HepG2 (cell line): ENCODE data around the gene DNAJC7. TPM values are rescaled to one million over a fixed set of nuclear protein-coding genes. Genes with fewer than 3 reads are reported as not detected.
A peak's percentile ranks its signal among the peaks of the same experiment; 100 is the strongest.

Source experiments
- ASH2L ChIP-seq: fragments of 300-600, 200-600 bp; sonication (generic); IDR thresholded peaks from 2 replicates; pipeline ENCODE4 v1.7.0; 2017; ENCODE audit warnings: low read depth, mild to moderate bottlenecking, moderate library complexity, mixed read lengths, low read length; ENCODE audit not compliant: insufficient read length
- ATF7-NPFF ChIP-seq: sonication (generic); formaldehyde crosslinking; IDR thresholded peaks from 2 replicates; pipeline ENCODE4 v1.8.1; 2023; ENCODE audit warnings: mild to moderate bottlenecking, low read depth, missing genetic modification reagents, moderate library complexity
- CCAR2 ChIP-seq: fragments of 200-400 bp; formaldehyde crosslinking; optimal IDR thresholded peaks from 2 replicates; pipeline ENCODE3; 2018; ENCODE audit warnings: low read depth, mild to moderate bottlenecking, low read length, moderate library complexity
- JUND ChIP-seq: sonication (generic); formaldehyde crosslinking; IDR thresholded peaks from 2 replicates; pipeline ENCODE4 v1.8.0; 2022; ENCODE audit warnings: mild to moderate bottlenecking, missing genetic modification reagents
- TMF1 ChIP-seq: sonication (generic); formaldehyde crosslinking; IDR thresholded peaks from 2 replicates; pipeline ENCODE4 v1.8.1; 2022; ENCODE audit warnings: low read depth, missing genetic modification reagents
- TOPORS ChIP-seq: sonication (generic); formaldehyde crosslinking; IDR thresholded peaks from 2 replicates; pipeline ENCODE4 v1.8.0; 2023; ENCODE audit warnings: mild to moderate bottlenecking, missing genetic modification reagents
- ZBTB14 ChIP-seq: sonication (generic); formaldehyde crosslinking; IDR thresholded peaks from 2 replicates; pipeline ENCODE4 v1.4.0; 2020; ENCODE audit warnings: missing genetic modification reagents
- ZFP41 ChIP-seq: sonication (generic); formaldehyde crosslinking; IDR thresholded peaks from 2 replicates; pipeline ENCODE4 v1.4.0; 2020; ENCODE audit warnings: mild to moderate bottlenecking, missing genetic modification reagents, borderline replicate concordance
- ZNF558 ChIP-seq: sonication (generic); formaldehyde crosslinking; IDR thresholded peaks from 2 replicates; pipeline ENCODE4 v1.9.0; 2022; ENCODE audit warnings: mild to moderate bottlenecking, missing genetic modification reagents, borderline replicate concordance
- ZNF737 ChIP-seq: sonication (generic); formaldehyde crosslinking; IDR thresholded peaks from 2 replicates; pipeline ENCODE4 v1.5.0; 2020; ENCODE audit warnings: missing genetic modification reagents, mild to moderate bottlenecking, borderline replicate concordance
- polyA plus RNA-seq, 8 experiments: library from polyadenylated mRNA; depleted of rRNA in 3 of 8; stranded (reverse) in 7 of 8; unstranded in 1 of 8; fragments of >200 nt; fragmentation: Illumina TruSeq in 4 of 8; extraction: Trizol in 4 of 8; gene quantifications; 2 replicates each; pipeline versions ENCODE4 v1.2.1 to v1.2.3, GENCODE V29; 2011 to 2016; ENCODE audit warnings: low read depth in 4 of 8, missing spikeins in 1 of 8, mixed read lengths in 1 of 8; ENCODE audit not compliant: insufficient read depth in 1 of 8
- total RNA-seq, 5 experiments: library from RNA; depleted of rRNA; stranded (reverse); fragments of >200 nt; fragmentation: Illumina TruSeq; extraction: Trizol; gene quantifications; 2 replicates each; pipeline ENCODE4 v1.2.3, GENCODE V29; 2016; ENCODE audit warnings: low read depth in 1 of 5
- TF ChIP-seq, protein P1 (sequence below): sonication (generic); formaldehyde crosslinking; IDR thresholded peaks from 2 replicates; pipeline ENCODE4 v1.4.0; 2020; ENCODE audit warnings: missing genetic modification reagents
- TF ChIP-seq, protein P2 (sequence below): sonication (generic); formaldehyde crosslinking; IDR thresholded peaks from 2 replicates; pipeline ENCODE4 v1.5.0; 2020; ENCODE audit warnings: mild to moderate bottlenecking, missing genetic modification reagents
- TF ChIP-seq, protein P3 (sequence below): sonication (generic); formaldehyde crosslinking; IDR thresholded peaks from 2 replicates; pipeline ENCODE4 v1.4.0; 2020; ENCODE audit warnings: missing genetic modification reagents, borderline replicate concordance

Gene DNAJC7
- total and polyA plus RNA-seq, 2 of the 13 experiments (the other 11 are each of a cell fraction or from before 2014, with no cell fraction given): 47.7 to 132 TPM

DNA sequence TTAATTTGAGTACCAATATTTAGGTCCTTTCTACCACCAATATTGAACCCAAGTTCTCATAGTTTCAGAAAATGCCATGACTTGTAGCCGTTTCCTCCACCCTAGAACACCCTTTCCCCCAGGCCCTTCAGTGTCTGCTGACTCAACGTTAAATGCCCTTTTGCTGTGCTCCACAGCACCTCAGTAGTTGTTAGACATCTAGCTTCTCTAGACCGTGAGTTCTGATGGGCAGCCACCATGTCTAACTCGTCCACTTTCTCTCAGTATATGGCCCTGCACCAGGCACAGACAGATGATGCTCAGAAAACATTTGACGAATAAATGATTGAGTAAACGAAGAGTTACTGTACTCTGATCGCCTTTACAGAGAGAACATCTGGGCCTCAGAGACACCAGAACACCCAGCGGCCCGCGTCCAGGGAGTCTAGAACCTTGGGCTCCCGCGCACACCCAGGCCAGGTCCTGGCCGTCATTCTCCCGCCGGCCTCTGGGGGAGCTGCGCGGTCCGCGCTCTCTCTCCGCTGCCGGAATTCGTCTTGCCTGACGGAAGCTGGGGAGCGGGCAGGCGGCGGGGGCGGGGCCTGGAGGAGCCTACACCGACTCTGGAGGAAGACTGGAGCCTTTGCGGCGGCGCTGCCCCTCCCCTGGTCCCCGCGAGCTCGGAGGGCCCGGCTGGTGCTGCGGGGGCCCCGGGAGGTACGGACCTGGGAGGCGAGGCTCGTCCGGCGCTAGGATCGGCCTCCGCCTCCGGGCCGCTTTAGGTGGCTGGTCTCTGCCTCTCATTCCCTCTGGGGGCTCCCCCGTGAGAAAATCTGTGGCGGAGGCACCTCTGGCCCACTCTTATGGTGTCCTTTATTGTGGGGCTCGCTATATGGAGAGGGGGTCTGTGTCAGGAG is 2.5 kb upstream of the DNAJC7 start, which contains the start of gene NKIRAS2 (continued):
- TF ChIP-seq ASH2L (peak; percentile 82), JUND (CRISPR knock-in tag) (peak; percentile 63; the same call in 1 of the 2 replicates), ZBTB14 (CRISPR knock-in tag) (no peak), CCAR2 (no peak), ZNF558 (CRISPR knock-in tag) (no peak), ATF7-NPFF (CRISPR knock-in tag) (no peak), TOPORS (CRISPR knock-in tag) (no peak), ZNF737 (CRISPR knock-in tag) (no peak), TMF1 (CRISPR knock-in tag) (peak; percentile 49; the same call in 1 of the 2 replicates), ZFP41 (peak; percentile 73; the same call in 1 of the 2 replicates)
- TF ChIP-seq, protein P1, sequence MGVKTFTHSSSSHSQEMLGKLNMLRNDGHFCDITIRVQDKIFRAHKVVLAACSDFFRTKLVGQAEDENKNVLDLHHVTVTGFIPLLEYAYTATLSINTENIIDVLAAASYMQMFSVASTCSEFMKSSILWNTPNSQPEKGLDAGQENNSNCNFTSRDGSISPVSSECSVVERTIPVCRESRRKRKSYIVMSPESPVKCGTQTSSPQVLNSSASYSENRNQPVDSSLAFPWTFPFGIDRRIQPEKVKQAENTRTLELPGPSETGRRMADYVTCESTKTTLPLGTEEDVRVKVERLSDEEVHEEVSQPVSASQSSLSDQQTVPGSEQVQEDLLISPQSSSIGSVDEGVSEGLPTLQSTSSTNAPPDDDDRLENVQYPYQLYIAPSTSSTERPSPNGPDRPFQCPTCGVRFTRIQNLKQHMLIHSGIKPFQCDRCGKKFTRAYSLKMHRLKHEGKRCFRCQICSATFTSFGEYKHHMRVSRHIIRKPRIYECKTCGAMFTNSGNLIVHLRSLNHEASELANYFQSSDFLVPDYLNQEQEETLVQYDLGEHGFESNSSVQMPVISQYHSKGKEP (CRISPR knock-in tag): no peak
- TF ChIP-seq, protein P2, sequence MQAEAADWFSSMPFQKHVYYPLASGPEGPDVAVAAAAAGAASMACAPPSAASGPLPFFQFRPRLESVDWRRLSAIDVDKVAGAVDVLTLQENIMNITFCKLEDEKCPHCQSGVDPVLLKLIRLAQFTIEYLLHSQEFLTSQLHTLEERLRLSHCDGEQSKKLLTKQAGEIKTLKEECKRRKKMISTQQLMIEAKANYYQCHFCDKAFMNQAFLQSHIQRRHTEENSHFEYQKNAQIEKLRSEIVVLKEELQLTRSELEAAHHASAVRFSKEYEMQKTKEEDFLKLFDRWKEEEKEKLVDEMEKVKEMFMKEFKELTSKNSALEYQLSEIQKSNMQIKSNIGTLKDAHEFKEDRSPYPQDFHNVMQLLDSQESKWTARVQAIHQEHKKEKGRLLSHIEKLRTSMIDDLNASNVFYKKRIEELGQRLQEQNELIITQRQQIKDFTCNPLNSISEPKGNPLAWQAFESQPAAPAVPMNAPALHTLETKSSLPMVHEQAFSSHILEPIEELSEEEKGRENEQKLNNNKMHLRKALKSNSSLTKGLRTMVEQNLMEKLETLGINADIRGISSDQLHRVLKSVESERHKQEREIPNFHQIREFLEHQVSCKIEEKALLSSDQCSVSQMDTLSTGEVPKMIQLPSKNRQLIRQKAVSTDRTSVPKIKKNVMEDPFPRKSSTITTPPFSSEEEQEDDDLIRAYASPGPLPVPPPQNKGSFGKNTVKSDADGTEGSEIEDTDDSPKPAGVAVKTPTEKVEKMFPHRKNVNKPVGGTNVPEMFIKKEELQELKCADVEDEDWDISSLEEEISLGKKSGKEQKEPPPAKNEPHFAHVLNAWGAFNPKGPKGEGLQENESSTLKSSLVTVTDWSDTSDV: no peak
- TF ChIP-seq, protein P3, sequence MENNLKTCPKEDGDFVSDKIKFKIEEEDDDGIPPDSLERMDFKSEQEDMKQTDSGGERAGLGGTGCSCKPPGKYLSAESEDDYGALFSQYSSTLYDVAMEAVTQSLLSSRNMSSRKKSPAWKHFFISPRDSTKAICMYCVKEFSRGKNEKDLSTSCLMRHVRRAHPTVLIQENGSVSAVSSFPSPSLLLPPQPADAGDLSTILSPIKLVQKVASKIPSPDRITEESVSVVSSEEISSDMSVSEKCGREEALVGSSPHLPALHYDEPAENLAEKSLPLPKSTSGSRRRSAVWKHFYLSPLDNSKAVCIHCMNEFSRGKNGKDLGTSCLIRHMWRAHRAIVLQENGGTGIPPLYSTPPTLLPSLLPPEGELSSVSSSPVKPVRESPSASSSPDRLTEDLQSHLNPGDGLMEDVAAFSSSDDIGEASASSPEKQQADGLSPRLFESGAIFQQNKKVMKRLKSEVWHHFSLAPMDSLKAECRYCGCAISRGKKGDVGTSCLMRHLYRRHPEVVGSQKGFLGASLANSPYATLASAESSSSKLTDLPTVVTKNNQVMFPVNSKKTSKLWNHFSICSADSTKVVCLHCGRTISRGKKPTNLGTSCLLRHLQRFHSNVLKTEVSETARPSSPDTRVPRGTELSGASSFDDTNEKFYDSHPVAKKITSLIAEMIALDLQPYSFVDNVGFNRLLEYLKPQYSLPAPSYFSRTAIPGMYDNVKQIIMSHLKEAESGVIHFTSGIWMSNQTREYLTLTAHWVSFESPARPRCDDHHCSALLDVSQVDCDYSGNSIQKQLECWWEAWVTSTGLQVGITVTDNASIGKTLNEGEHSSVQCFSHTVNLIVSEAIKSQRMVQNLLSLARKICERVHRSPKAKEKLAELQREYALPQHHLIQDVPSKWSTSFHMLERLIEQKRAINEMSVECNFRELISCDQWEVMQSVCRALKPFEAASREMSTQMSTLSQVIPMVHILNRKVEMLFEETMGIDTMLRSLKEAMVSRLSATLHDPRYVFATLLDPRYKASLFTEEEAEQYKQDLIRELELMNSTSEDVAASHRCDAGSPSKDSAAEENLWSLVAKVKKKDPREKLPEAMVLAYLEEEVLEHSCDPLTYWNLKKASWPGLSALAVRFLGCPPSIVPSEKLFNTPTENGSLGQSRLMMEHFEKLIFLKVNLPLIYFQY: peak; percentile 71; the same call in 1 of the 2 replicates
